ENCODE data around the gene SFRP2.

DNA sequence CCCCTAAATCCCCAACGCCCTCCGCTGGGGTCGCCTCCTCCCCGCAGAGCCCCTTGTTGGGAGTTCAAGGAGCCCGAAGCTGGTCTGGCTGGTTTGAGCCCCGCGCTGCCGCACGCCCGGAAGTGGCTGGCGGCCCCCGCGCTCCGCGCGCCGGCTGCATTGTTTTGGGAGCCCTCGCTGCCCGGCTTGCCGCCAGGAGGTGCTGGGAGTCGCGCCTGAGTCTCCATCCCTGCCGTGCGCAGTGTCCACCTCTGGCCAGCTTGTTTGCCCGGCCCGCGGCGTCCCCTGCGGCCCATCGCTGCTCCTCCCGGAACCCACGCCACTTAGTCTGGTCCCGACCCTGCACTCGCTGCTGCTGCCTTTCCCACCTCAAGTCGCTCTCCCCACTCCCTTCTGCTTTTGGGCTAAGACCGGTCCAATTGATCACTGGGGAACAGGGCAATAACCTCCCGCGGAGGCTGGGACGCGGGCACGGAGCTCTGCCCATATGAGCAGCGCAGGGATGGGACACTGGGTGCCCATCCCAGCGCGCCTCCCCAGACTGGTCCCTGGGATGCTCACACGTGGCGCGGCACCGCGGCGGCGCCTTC lies 2.2 kb upstream of the SFRP2 start:
- TF ChIP-seq, protein P1, sequence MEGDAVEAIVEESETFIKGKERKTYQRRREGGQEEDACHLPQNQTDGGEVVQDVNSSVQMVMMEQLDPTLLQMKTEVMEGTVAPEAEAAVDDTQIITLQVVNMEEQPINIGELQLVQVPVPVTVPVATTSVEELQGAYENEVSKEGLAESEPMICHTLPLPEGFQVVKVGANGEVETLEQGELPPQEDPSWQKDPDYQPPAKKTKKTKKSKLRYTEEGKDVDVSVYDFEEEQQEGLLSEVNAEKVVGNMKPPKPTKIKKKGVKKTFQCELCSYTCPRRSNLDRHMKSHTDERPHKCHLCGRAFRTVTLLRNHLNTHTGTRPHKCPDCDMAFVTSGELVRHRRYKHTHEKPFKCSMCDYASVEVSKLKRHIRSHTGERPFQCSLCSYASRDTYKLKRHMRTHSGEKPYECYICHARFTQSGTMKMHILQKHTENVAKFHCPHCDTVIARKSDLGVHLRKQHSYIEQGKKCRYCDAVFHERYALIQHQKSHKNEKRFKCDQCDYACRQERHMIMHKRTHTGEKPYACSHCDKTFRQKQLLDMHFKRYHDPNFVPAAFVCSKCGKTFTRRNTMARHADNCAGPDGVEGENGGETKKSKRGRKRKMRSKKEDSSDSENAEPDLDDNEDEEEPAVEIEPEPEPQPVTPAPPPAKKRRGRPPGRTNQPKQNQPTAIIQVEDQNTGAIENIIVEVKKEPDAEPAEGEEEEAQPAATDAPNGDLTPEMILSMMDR (IDR thresholded peaks at IDR 0.05) = no peak
- no peak for TF ChIP-seq POLR2A (IDR thresholded peaks at IDR 0.05)

Measured in Peyer's patch (tissue), 4 donors.